HG03442 (cell line): Measurements from ENCODE around the gene SYT1.
"Not testable (repeated sequence)": the region's sequence is repeated elsewhere in the genome, so short reads cannot be mapped to it uniquely, and the experiment has no call there.

ENCODE experiments used
- ATAC-seq: cut with Tn5 transposase; IDR thresholded peaks from one replicate; pipeline ENCODE4 v1.9.1; 2021; ENCODE audit warnings: mild to moderate bottlenecking, moderate library complexity; ENCODE audit not compliant: unreplicated experiment

SYT1 gene

GRCh38 chr12:78966062-78966461, 101.5 kb downstream of the SYT1 start:
- no peak for ATAC-seq

- ATAC-seq, result no peak
These were observed 102.4 kb downstream of the SYT1 start for GRCh38 chr12:78966926-78967325.

GRCh38 chr12:78968226-78968625, 103.7 kb downstream of the SYT1 start:
- ATAC-seq, result no peak

- no peak for ATAC-seq
These were observed 105.5 kb downstream of the SYT1 start for GRCh38 chr12:78970041-78970440.

- no peak for ATAC-seq
These were observed 112.8 kb downstream of the SYT1 start for GRCh38 chr12:78977304-78977867.

- no peak for ATAC-seq
These were observed 129.7 kb downstream of the SYT1 start for GRCh38 chr12:78994168-78994791.

GRCh38 chr12:79000501-79000900, 135.9 kb downstream of the SYT1 start:
- ATAC-seq, result no peak

GRCh38 chr12:79001404-79001803, 136.8 kb downstream of the SYT1 start:
- ATAC-seq, result no peak

- no peak for ATAC-seq
These were observed 141.7 kb downstream of the SYT1 start for GRCh38 chr12:79006306-79006705.

GRCh38 chr12:79008591-79008990, 144.0 kb downstream of the SYT1 start:
- ATAC-seq, result no peak

GRCh38 chr12:79012636-79013035, 148.1 kb downstream of the SYT1 start:
- no peak for ATAC-seq

- ATAC-seq, result no peak
These were observed 151.6 kb downstream of the SYT1 start for GRCh38 chr12:79016181-79016580.

- no peak for ATAC-seq
These were observed 155.1 kb downstream of the SYT1 start for GRCh38 chr12:79019672-79020071.

- no peak for ATAC-seq
These were observed 155.5 kb downstream of the SYT1 start for GRCh38 chr12:79020106-79020505.

- no peak for ATAC-seq
These were observed 156.4 kb downstream of the SYT1 start for GRCh38 chr12:79021021-79021420.

GRCh38 chr12:79023261-79023660, 158.7 kb downstream of the SYT1 start:
- ATAC-seq, result no peak

- ATAC-seq, result no peak
These were observed 159.2 kb downstream of the SYT1 start for GRCh38 chr12:79023784-79024183.

GRCh38 chr12:79033788-79034187, 169.2 kb downstream of the SYT1 start:
- no peak for ATAC-seq

- not testable (repeated sequence) for ATAC-seq
These were observed 180.2 kb downstream of the SYT1 start for GRCh38 chr12:79044748-79045147.

GRCh38 chr12:79045149-79045703, 180.7 kb downstream of the SYT1 start:
- not testable (repeated sequence) for ATAC-seq

- ATAC-seq, result no peak
These were observed 181.4 kb downstream of the SYT1 start for GRCh38 chr12:79046021-79046420.

GRCh38 chr12:79048962-79049361, 184.4 kb downstream of the SYT1 start:
- no peak for ATAC-seq

- ATAC-seq, result no peak
These were observed 188.8 kb downstream of the SYT1 start for GRCh38 chr12:79053394-79053793.
